CD4-positive, alpha-beta memory T cell (primary cell): ENCODE data around the gene LRP10. TPM values are rescaled to one million over a fixed set of nuclear protein-coding genes. Genes with fewer than 3 reads are reported as not detected.
A peak's percentile ranks its signal among the peaks of the same experiment; 100 is the strongest.

ENCODE experiments used
- CTCF ChIA-PET: fragments of 350-600 bp; sonication (Branson Sonifier 250); formaldehyde crosslinking; loops from one replicate; lab custom pipeline; 2021; ENCODE audit warnings: inconsistent platforms; ENCODE audit not compliant: partially characterized antibody; lab: Charles Lee
- POLR2A ChIA-PET: fragments of 350-600 bp; sonication (Branson Sonifier 250); formaldehyde crosslinking; loops from one replicate; lab custom pipeline; 2021; ENCODE audit not compliant: partially characterized antibody; lab: Charles Lee
- DNase-seq, 5 donors: peaks; one replicate each; pipeline versions ENCODE4 v3.0.0 to v3.0.0-alpha.2; 2020 to 2022; ENCODE audit warnings: mixed read lengths in 1 of 5
- H3K27ac ChIP-seq: one replicate; pipeline ENCODE4 v1.7.0; 2013; ENCODE audit warnings: low read depth, low read length
- H3K27me3 ChIP-seq: 2 replicates; pipeline ENCODE4 v1.7.0; 2013; ENCODE audit warnings: mild to moderate bottlenecking, low read length, moderate library complexity; ENCODE audit not compliant: insufficient read depth
- H3K36me3 ChIP-seq: 2 replicates; pipeline ENCODE4 v1.7.0; 2013; ENCODE audit warnings: mild to moderate bottlenecking, low read length, moderate library complexity; ENCODE audit not compliant: insufficient read depth
- H3K4me1 ChIP-seq: 2 replicates; pipeline ENCODE4 v1.7.0; 2013; ENCODE audit warnings: mild to moderate bottlenecking, low read length, moderate library complexity; ENCODE audit not compliant: insufficient read depth
- H3K4me3 ChIP-seq, 2 donors: one replicate each; pipeline ENCODE4 v1.7.0; 2013; ENCODE audit warnings: low read length in 2 of 2, mild to moderate bottlenecking in 1 of 2
- H3K9me3 ChIP-seq, 2 donors: one replicate each; pipeline ENCODE4 v1.7.0; 2013; ENCODE audit warnings: low read length in 2 of 2, control low read depth in 1 of 2; ENCODE audit not compliant: control insufficient read depth in 1 of 2
- H3K27ac Mint-ChIP-seq, 7 donors: one replicate each; pipeline ENCODE4 v1.8.0; 2020 to 2021; ENCODE audit warnings: mixed read lengths in 7 of 7, mild to moderate bottlenecking in 6 of 7, inconsistent platforms in 3 of 7, moderate library complexity in 3 of 7
- H3K27me3 Mint-ChIP-seq, 2 donors: one replicate each; pipeline ENCODE4 v1.8.0; 2020 to 2021; ENCODE audit warnings: mixed read lengths in 2 of 2
- H3K36me3 Mint-ChIP-seq, 2 donors: one replicate each; pipeline ENCODE4 v1.8.0; 2020 to 2021; ENCODE audit warnings: mixed read lengths in 2 of 2, inconsistent platforms in 1 of 2, mild to moderate bottlenecking in 1 of 2
- H3K4me1 Mint-ChIP-seq, 4 donors: one replicate each; pipeline ENCODE4 v1.8.0; 2020 to 2021; ENCODE audit warnings: mixed read lengths in 4 of 4, mild to moderate bottlenecking in 1 of 4
- H3K4me3 Mint-ChIP-seq, 8 donors: one replicate each; pipeline ENCODE4 v1.8.0; 2020 to 2021; ENCODE audit warnings: mixed read lengths in 8 of 8, mild to moderate bottlenecking in 7 of 8, moderate library complexity in 6 of 8, inconsistent platforms in 3 of 8
- H3K9me3 Mint-ChIP-seq, 8 donors: one replicate each; pipeline ENCODE4 v1.8.0; 2020 to 2021; ENCODE audit warnings: mixed read lengths in 8 of 8, mild to moderate bottlenecking in 5 of 8, inconsistent platforms in 3 of 8, moderate library complexity in 1 of 8
- intact Hi-C: fragments of 100-400 bp; cut with micrococcal nuclease; formaldehyde crosslinking; loops from one replicate; pipeline ENCODE4 v1.15.1; 2023
- polyA plus RNA-seq, 2 donors: library from polyadenylated mRNA; unstranded; fragments of 300-500 nt; fragmentation: Illumina TruSeq; gene quantifications; one replicate each; pipeline ENCODE4 v1.2.3, GENCODE V29; 2021
- total RNA-seq, 2 experiments: library from RNA; stranded (reverse); gene quantifications; one replicate each; pipeline ENCODE4 v1.2.3, GENCODE V29; 2021

LRP10 gene
- total and polyA plus RNA-seq, 4 experiments from 2014 or later = 92.0 to 118 (median 95.6) TPM

GRCh38 chr14:22892488-22892887, 20.9 kb downstream of the LRP10 start:
- Histone ChIP-seq H3K4me3 (no peak overlapping the region), H3K27me3 (no peaks in the 10 kb centered on the region), H3K36me3 (no peaks in the 10 kb centered on the region), H3K27ac (no peak overlapping the region), H3K4me1 (peaks cover 28% of the 10 kb centered on the region), H3K9me3 (no peaks in the 10 kb centered on the region)
- Mint-ChIP-seq H3K27ac (peak overlapping the region in 1 of 7 donors; percentile 27), H3K36me3 (peaks cover 7 to 12% of the 10 kb centered on the region in 2 donors), H3K27me3 (no peaks in the 10 kb centered on the region), H3K4me1 (peaks cover 18 to 30% (median 24%) of the 10 kb centered on the region in 4 donors), H3K9me3 (no peaks in the 10 kb centered on the region), H3K4me3 (no peak overlapping the region)
- POLR2A ChIA-PET = interaction anchor here (0.8 to 1.1 kb wide), 2 partner anchors 10 to 20 kb away, joined by 3 read pairs; no protein-coding TSS in a partner anchor
- DNase-seq = no peak
- CTCF ChIA-PET = interaction anchor here (1.3 to 5.5 kb wide), 2 partner anchors 9 to 19 kb away, joined by 5 to 59 read pairs; no protein-coding TSS in a partner anchor
- intact Hi-C loops = no loop called here

- Histone ChIP-seq H3K4me1 (peaks cover 16% of the 10 kb centered on the region), H3K36me3 (no peaks in the 10 kb centered on the region), H3K27me3 (no peaks in the 10 kb centered on the region), H3K27ac (no peak overlapping the region), H3K9me3 (no peaks in the 10 kb centered on the region), H3K4me3 (no peak overlapping the region)
- Mint-ChIP-seq H3K27me3 (no peaks in the 10 kb centered on the region), H3K4me3 (no peak overlapping the region), H3K9me3 (no peaks in the 10 kb centered on the region), H3K4me1 (peaks cover 10 to 18% (median 15%) of the 10 kb centered on the region in 4 donors), H3K27ac (no peak overlapping the region), H3K36me3 (peaks cover 7 to 12% of the 10 kb centered on the region in 2 donors)
- ChIA-PET CTCF (interaction anchor here (1.3 kb wide), 1 partner anchor 21 kb away, joined by 3 read pairs; no protein-coding TSS in a partner anchor), POLR2A (interaction anchor here (0.7 kb wide), 1 partner anchor 14 kb away, joined by 3 read pairs; no protein-coding TSS in a partner anchor)
- intact Hi-C loops = no loop called here
- DNase-seq = no peak
Measured at GRCh38 chr14:22893706-22894105, 22.2 kb downstream of the LRP10 start.

- no peaks in the 10 kb centered on the region for H3K27me3 Mint-ChIP-seq
- CTCF ChIA-PET = interaction anchor here (1.0 to 9.0 kb wide), 9 partner anchors 13 to 338 kb away, joined by 3 to 123 read pairs (median 9); partner anchors contain the start of genes LRP10, RBM23 and REM2
Measured at GRCh38 chr14:22895402-22895801, 23.9 kb downstream of the LRP10 start.

GRCh38 chr14:22896356-22896755, 24.8 kb downstream of the LRP10 start:
- peaks cover 5 to 15% (median 5%) of the 10 kb centered on the region in 4 donors for H3K4me1 Mint-ChIP-seq
- H3K27me3 Mint-ChIP-seq = no peaks in the 10 kb centered on the region
- CTCF ChIA-PET = interaction anchor here (0.6 to 9.0 kb wide), 12 partner anchors 14 to 339 kb away, joined by 3 to 123 read pairs (median 4); partner anchors contain the start of genes LRP10, RBM23 and REM2
- Histone ChIP-seq H3K4me3 (no peak overlapping the region), H3K27ac (no peak overlapping the region), H3K4me1 (peaks cover 4% of the 10 kb centered on the region), H3K9me3 (no peaks in the 10 kb centered on the region), H3K27me3 (no peaks in the 10 kb centered on the region), H3K36me3 (peaks cover 6% of the 10 kb centered on the region)
- H3K27ac Mint-ChIP-seq = peak overlapping the region in 1 of 7 donors; percentile 27
- no peaks in the 10 kb centered on the region for H3K9me3 Mint-ChIP-seq
- DNase-seq = no peak
- POLR2A ChIA-PET = interaction anchor here (1.0 to 2.8 kb wide), 7 partner anchors 8 to 66 kb away, joined by 3 to 18 read pairs (median 8); partner anchors contain the start of genes LRP10 and RBM23
- no peak overlapping the region for H3K4me3 Mint-ChIP-seq
- peaks cover 12 to 13% of the 10 kb centered on the region in 2 donors for H3K36me3 Mint-ChIP-seq
- intact Hi-C loops = no loop called here

More at GRCh38 chr14:22895402-22895801, 23.9 kb downstream of the LRP10 start:
- H3K4me3 Mint-ChIP-seq = peak overlapping the region in 1 of 8 donors; percentile 31
- no peaks in the 10 kb centered on the region for H3K27me3 ChIP-seq
- no peaks in the 10 kb centered on the region for H3K9me3 ChIP-seq
- POLR2A ChIA-PET = interaction anchor here (0.6 to 2.8 kb wide), 8 partner anchors 7 to 65 kb away, joined by 3 to 18 read pairs (median 6); partner anchors contain the start of genes LRP10 and RBM23
- no peak overlapping the region for H3K27ac Mint-ChIP-seq
- intact Hi-C loops = no loop called here
- peaks cover 6% of the 10 kb centered on the region in 2 donors for H3K36me3 Mint-ChIP-seq
- H3K9me3 Mint-ChIP-seq = no peaks in the 10 kb centered on the region
- H3K4me3 ChIP-seq = no peak overlapping the region
- no peak overlapping the region for H3K27ac ChIP-seq
- peaks cover 4% of the 10 kb centered on the region for H3K4me1 ChIP-seq
- H3K36me3 ChIP-seq = no peaks in the 10 kb centered on the region
- peaks cover 2 to 11% (median 5%) of the 10 kb centered on the region in 4 donors for H3K4me1 Mint-ChIP-seq
- DNase-seq = no peak

DNA sequence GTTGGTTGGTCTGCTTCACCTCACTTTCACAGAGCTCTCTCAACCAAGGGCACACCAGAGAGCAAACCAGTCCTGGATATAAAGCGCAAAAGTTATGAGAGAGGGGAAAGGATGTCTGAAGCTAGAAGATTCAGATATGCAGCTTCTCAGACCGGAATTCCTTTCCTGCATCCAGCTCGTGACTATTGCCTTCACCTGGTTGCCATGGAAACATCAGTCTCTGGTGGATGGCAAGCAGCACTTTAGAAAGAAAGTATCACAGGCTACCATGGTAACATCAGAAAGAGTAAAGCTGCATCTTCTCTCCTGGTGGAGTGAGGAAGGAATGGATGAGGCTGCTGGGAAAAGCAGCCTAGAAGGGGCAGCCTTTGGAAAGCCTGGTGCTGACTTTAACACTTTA, 25.2 kb downstream of the LRP10 start:
- Mint-ChIP-seq H3K9me3 (no peaks in the 10 kb centered on the region), H3K27me3 (no peaks in the 10 kb centered on the region), H3K36me3 (peaks cover 15 to 17% of the 10 kb centered on the region in 2 donors), H3K4me1 (peaks cover 5 to 15% (median 5%) of the 10 kb centered on the region in 4 donors), H3K27ac (peak overlapping the region in 1 of 7 donors; percentile 27), H3K4me3 (no peak overlapping the region)
- Histone ChIP-seq H3K27me3 (no peaks in the 10 kb centered on the region), H3K4me1 (peaks cover 4% of the 10 kb centered on the region), H3K4me3 (no peak overlapping the region), H3K9me3 (no peaks in the 10 kb centered on the region), H3K36me3 (peaks cover 10% of the 10 kb centered on the region), H3K27ac (no peak overlapping the region)
- DNase-seq = no peak
- intact Hi-C loops = no loop called here
- CTCF ChIA-PET = interaction anchor here (0.6 to 9.0 kb wide), 11 partner anchors 8 to 340 kb away, joined by 3 to 123 read pairs (median 5); partner anchors contain the start of genes LRP10 and REM2
- POLR2A ChIA-PET = interaction anchor here (1.4 to 2.8 kb wide), 6 partner anchors 9 to 66 kb away, joined by 4 to 18 read pairs (median 8); partner anchors contain the start of gene LRP10

GRCh38 chr14:22897357-22897756, 25.8 kb downstream of the LRP10 start:
- no peaks in the 10 kb centered on the region for H3K27me3 Mint-ChIP-seq
- H3K36me3 Mint-ChIP-seq = peaks cover 19 to 23% of the 10 kb centered on the region in 2 donors
- CTCF ChIA-PET = interaction anchor here (1.1 to 9.0 kb wide), 8 partner anchors 9 to 327 kb away, joined by 3 to 123 read pairs (median 13); partner anchors contain the start of genes LRP10 and REM2
- H3K9me3 Mint-ChIP-seq = no peaks in the 10 kb centered on the region
- POLR2A ChIA-PET = interaction anchor here (1.9 to 2.8 kb wide), 4 partner anchors 9 to 26 kb away, joined by 8 to 18 read pairs (median 10); partner anchors contain the start of gene LRP10
- H3K4me3 ChIP-seq = no peak overlapping the region
- no peak overlapping the region for H3K27ac ChIP-seq
- no peaks in the 10 kb centered on the region for H3K9me3 ChIP-seq
- H3K36me3 ChIP-seq = peaks cover 16% of the 10 kb centered on the region
- intact Hi-C loops = no loop called here
- no peak overlapping the region for H3K4me3 Mint-ChIP-seq
- H3K4me1 Mint-ChIP-seq = peaks cover 5 to 15% (median 5%) of the 10 kb centered on the region in 4 donors
- no peak for DNase-seq
- peak overlapping the region in 2 of 7 donors; percentile 46 to 63 for H3K27ac Mint-ChIP-seq
- no peaks in the 10 kb centered on the region for H3K27me3 ChIP-seq
- peaks cover 4% of the 10 kb centered on the region for H3K4me1 ChIP-seq
